ENCODE measurements around the gene ULBP2.

- TF ChIP-seq CTCF (IDR thresholded peaks at IDR 0.05) (no peak), POLR2AphosphoS5 (IDR thresholded peaks at IDR 0.05) (no peak)
These were observed 45.3 kb upstream of the ULBP2 start for GRCh38 chr6:149896491-149896890.
